ENCODE results near the gene CCDC61.

Gene CCDC61

DNA sequence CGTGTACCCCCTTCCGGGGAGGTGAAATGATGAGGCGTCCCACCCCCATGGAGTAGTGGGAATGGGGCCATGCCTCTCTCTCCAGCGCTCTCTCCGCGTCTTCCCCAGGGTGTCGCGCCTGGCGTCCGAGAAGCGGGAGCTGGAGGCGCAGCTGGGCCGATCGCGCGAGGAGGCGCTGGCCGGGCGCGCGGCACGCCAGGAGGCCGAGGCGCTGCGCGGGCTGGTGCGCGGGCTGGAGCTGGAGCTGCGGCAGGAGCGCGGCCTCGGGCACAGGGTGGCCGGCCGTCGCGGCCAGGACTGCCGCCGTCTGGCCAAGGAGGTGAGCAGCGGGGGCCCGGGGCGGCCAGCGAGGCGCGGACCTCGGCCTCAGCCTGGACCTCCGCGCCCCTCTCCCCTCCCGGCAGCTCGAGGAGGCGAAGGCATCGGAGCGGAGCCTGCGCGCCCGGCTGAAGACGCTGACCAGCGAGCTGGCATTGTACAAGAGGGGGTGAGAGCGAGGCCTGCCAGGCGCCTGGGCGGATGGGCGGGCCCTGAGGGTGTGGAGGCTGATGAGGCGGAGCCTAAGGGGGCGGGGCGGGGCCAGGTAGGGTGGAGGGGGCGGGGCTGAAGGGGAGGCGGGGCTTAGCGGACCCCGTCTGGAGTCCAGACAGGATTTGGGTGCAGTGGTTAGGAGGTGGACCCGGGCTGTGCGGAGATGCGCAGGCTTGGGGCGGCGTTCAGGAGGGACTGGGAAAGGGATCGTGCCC lies 19.8 kb downstream of the CCDC61 start:
- peak overlapping the region; percentile 30 for H3K4me3 ChIP-seq (ENCODE audit: low read depth, low read length)

GRCh38 chr19:46015687-46016425 lies 20.6 kb downstream of the CCDC61 start:
- H3K4me3 ChIP-seq (ENCODE audit: low read depth, low read length): peak overlapping the region; percentile 21

- H3K4me3 ChIP-seq (ENCODE audit: low read depth, low read length): peak overlapping the region; percentile 21
Observed at GRCh38 chr19:46016426-46017094, 21.3 kb downstream of the CCDC61 start.

DNA sequence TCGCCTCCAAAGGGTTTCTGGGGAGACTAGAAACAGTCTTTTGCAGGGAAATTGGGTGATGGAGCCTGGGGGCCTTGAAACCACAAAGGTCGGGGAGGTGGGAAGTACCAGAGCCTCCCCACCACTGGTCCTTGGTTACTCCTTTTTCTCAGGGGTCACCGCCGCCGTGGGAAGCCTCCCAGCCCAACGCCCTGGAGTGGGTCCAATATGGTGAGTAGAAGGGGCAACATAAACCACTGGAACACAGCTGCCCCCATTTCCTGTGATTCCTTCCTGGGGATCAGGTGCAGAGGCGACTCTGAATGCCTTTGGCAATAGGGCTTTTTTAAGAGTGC lies 21.8 kb downstream of the CCDC61 start:
- H3K4me3 ChIP-seq (ENCODE audit: low read depth, low read length): no peak overlapping the region

GRCh38 chr19:46017874-46018675 lies 22.8 kb downstream of the CCDC61 start:
- no peak overlapping the region for H3K4me3 ChIP-seq (ENCODE audit: low read depth, low read length)

DNA sequence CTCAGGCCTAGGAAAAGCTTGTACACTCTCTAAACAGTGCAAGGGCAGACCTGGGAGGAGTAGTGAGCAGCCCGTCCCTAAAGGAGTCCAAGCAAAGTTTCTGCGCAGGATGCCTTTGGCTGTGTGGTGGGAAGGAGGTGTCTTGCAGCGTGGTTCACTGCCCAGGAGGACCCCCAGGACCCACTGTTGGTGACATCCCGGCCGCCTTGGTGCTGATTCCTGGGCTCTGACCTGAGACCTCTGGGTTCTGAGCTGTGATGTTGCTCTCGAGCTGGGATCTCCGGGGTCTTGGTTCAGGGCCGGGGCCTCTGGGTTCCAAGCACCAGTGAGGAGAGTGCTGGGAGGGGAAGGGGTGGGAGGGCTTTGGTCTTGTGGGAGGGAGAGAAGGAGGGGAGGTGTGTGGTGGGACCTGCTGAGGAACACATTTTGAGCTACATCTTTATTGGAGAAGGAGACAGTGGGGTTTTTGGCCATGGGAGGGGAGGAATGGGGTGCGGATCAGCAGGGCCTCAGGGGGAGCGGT lies 23.5 kb downstream of the CCDC61 start:
- no peak overlapping the region for H3K4me3 ChIP-seq (ENCODE audit: low read depth, low read length)

- H3K4me3 ChIP-seq (ENCODE audit: low read depth, low read length): no peak overlapping the region
Observed at GRCh38 chr19:46019270-46019669, 24.0 kb downstream of the CCDC61 start.

DNA sequence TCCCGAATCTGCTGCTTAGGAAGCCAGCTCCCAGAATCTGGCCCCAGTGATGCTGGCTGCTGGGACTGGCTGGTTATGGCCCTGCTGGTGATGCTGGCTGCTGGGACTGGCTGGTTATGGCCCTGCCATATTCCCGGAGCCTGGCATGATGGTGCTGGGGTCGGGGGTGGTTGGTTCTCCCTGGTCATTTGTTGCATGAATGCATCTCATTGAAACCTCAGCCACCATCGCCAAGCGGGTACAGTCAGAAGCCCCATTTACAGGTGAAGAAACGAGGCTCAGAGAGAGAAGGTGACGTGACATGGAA lies 25.5 kb downstream of the CCDC61 start:
- no peak overlapping the region for H3K4me3 ChIP-seq (ENCODE audit: low read depth, low read length)

DNA sequence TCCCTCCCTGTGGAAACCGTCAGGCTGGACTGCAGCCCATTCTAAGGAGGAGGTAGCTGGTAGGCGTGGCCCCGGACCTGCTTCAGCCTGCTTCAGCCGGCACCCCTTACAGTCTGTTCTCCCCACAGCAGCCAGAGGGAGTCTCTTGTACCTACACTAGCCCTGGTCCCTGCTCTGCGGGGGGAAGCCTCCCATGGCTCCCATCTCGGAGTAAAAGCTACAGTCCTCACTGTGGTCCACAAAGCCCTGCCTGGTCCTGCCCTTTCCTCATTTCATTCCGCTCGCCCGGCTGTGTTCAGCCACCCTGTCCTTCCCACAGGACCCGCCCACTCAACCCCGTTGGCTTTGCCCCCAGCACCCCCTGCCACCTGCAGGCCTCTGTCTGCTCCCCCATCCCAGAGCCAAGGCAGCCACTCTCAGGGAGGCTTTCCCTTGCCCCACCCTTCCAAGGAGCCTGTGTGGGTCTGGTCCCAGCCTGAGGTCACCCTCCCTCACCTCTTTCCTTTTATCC lies 26.3 kb downstream of the CCDC61 start:
- H3K4me3 ChIP-seq (ENCODE audit: low read depth, low read length): no peak overlapping the region

DNA sequence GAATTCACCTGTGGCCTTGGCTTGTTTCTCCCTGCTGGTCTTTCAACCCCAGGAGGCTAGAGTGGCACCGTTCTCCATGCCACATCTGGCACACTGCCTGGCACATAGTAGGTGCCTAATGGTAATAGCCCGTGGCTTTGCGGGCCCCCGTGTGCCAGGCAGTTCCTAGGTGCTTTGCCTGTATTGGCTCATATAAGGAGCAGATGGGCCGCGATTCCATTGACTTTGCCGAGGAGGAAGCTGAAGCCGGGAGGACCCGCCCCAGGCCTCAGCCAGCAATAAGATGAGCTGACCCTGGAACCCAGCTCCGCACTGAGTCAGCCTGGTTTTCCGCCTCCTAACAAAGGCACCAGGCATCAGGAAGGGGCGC lies 26.8 kb downstream of the CCDC61 start:
- H3K4me3 ChIP-seq (ENCODE audit: low read depth, low read length): no peak overlapping the region

GRCh38 chr19:46022431-46023310 lies 27.4 kb downstream of the CCDC61 start, which contains the start of gene PGLYRP1:
TSS of gene PGLYRP1 (minus strand) at chr19:46023053. CDS start at chr19:46023021, 32 bp downstream.
- H3K4me3 ChIP-seq (ENCODE audit: low read depth, low read length): no peak within 1 kb of the TSS

DNA sequence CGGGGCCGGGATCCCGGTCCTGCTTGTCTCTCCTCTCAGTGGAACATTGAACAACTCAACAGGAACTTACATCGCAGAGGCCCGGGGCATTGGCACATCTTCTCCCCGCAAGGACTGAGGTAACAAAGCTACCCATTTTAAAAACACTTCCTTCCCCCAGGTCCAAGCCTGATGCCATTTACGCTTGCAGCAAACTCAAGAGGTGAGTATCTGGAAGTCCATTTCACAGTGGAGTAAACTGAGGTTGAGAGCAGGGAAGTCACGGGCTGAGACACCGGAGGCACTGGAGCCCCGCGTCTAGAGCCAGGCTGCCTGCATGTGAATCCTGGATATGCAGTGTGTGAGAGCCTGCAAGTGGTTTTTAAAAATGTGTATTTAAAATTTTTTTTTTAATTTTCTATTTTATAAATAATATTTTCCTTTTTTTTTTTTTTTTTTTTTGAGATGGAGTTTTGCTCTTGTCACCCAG lies 28.1 kb downstream of the CCDC61 start:
- H3K4me3 ChIP-seq (ENCODE audit: low read depth, low read length): no peak overlapping the region

GRCh38 chr19:46025835-46026234 lies 30.6 kb downstream of the CCDC61 start:
- H3K4me3 ChIP-seq (ENCODE audit: low read depth, low read length): no peak overlapping the region

- H3K4me3 ChIP-seq (ENCODE audit: low read depth, low read length): no peak overlapping the region
Observed at GRCh38 chr19:46030812-46031550, 35.7 kb downstream of the CCDC61 start.

DNA sequence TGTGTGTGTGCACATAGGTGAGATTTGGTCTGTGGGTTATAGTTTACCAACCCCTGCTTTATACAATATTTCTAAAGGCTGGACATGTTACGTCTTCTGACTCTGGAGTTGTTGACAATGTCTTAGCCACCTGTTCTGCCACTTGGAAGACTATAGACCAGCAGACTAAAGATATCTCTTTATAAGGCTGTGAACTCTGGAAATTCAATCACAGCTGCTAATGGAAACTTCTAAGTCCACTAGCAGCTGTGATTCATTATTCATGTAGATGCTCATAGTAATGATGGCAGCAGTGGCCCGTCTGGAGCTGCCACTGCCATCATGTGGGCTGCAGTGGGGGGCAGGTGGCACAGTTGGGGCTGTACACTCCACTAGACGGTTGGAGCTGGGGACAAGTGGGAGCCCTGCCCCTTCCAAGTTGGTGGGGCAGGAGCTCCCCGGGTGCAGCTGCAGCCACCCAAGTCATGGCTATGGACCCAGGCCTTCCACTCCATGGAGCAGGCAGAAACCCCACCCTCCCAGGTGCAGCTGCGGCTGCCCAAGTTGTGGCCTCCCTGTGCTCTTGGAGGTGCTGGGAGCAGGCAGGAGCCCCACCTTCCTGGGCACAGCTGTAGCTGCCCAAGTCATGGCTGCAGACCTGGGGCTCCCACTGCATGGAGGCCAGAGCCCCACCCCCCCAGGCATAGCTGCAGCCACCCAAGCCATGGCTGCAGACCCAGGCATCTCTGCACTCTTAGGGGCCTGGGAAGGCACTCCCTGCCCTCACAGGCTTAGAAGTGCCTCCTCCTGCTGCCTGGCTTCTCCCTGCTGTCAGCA lies 36.7 kb downstream of the CCDC61 start:
- no peak overlapping the region for H3K4me3 ChIP-seq (ENCODE audit: low read depth, low read length)

GRCh38 chr19:46032597-46033025 lies 37.3 kb downstream of the CCDC61 start:
- no peak overlapping the region for H3K4me3 ChIP-seq (ENCODE audit: low read depth, low read length)

DNA sequence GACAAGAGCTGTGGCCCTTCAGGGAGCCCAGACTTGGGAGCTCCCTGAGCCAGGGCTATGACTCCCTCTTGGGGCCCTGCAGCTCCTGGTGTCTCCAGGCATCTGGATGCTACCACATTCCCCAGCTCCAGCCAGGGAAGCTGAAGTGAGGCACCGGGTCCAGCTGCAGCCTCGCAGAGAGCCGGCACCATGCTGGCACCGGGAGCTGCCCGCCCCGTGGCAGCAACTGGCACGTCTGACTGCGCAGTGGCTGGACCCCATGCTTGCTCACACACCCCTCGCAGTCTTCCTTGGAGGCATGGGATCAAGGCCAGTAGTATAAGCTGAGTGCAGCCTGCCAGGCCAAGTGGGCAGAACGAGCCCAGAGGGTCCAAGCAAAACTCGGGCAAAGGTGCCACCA lies 38.1 kb downstream of the CCDC61 start:
- H3K4me3 ChIP-seq (ENCODE audit: low read depth, low read length): no peak overlapping the region

- H3K4me3 ChIP-seq (ENCODE audit: low read depth, low read length): no peak overlapping the region
Observed at GRCh38 chr19:46035546-46035945, 40.3 kb downstream of the CCDC61 start.
